Epidermal melanocyte (primary cell): ENCODE measurements around the gene RASAL2.
"Not testable (repeated sequence)": the region's sequence is repeated elsewhere in the genome, so short reads cannot be mapped to it uniquely, and the experiment has no call there.

Experiments
- DNase-seq: peaks from one replicate; pipeline ENCODE4 v3.0.0; 2011; ENCODE audit warnings: low spot score; ENCODE audit not compliant: insufficient read length

The RASAL2 gene

GRCh38 chr1:178109348-178110143 lies 15.6 kb downstream of the RASAL2 start:
- no peak for DNase-seq

DNA sequence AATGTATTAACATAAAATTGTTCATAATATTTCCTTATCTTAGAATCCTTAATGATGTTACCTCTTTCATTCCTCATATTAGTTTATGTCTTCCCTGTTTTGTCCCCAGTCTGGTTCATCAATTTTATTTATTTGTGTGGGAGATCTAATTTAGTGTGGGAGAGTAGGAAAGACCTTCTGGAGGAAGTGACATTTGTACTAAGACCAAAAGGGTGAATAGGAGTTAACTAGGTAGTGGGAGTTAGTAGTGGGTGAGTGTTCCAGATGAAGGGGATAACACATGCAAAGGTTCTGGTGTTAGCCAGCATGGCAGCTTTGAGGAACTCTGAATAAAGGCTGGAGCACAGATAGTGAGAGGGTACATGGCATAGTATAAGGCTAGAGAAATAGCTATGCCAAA lies 21.4 kb downstream of the RASAL2 start:
- DNase-seq: no peak

DNA sequence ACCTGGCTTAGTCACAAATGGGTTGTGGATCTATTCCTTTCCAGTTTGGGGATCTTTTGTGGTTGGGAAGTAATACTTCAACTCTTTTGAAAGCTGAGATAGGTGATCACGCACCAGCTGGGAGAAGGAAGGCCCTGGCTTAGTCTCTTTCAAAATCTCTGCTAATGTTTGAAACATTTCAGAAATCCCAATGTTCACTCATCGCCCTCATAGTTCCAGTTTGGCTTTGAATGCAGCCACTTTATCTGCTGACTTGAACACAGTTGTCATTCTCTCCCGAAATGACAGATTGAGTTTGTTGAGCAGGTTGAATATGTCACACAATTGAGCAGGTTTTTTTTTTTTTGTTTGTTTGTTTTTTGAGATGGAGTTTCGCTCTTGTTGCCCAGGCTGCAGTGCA lies 24.6 kb downstream of the RASAL2 start:
- DNase-seq: no peak

- no peak for DNase-seq
Observed at GRCh38 chr1:178119628-178120027, 25.7 kb downstream of the RASAL2 start.

DNA sequence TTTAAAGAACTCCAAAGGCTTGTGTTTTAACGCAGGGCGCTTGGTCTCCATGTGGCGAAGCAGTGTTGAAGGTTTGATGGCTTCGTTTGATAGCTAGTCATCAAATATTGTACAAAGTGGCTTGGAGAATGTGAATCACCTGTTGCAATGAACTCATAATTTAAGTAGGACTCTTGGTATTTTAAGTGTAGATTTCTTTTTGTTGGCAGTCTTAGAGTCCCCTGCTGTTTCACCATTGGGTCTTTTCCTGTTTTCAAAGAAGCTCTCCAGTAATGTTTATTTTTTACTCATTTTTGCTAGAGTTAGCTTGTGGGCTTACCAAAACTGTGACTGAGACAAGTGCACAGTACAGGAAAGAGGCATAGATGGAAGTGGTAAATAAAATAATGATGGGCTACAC lies 26.2 kb downstream of the RASAL2 start:
- DNase-seq: no peak

- DNase-seq: not testable (repeated sequence)
Observed at GRCh38 chr1:178120520-178121052, 26.7 kb downstream of the RASAL2 start.

GRCh38 chr1:178121883-178122282 lies 28.0 kb downstream of the RASAL2 start:
- DNase-seq: no peak

DNA sequence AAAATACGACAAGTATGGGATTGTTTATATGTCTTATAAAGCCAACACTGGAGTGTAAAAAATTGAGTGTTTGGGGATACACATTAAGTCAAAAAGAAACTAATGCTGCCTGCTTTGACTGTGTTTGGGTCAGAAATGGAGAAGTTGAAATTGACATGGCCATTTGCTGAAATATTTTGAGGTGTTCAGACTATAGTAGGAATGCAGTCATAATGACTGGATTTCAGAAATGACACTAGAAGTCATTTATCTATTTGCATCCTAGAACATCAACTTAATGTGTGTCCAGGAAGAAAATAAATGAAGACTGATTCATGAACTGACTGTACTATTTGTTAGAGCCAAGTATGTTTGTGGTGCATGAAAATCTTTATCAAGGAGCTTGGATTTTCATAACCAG lies 28.4 kb downstream of the RASAL2 start:
- DNase-seq: no peak

DNA sequence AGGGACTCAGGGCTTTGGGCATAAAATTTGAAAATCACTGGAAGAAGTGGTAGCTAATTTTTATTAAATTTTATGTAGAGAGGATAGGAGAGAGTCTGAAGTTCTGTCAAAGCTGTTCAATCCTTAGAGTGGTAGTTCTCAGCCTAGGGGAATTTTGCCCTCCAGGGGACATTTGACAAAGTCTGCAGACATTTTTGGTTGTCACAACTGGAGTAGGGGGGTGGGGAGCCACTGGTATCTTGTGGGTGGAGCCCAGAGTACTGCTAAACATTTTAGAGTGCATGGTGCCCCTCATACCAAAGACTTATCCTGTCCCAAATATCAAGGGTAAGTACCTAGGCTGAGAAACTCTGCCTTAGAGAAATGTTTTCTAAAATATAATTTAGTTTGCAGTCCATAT lies 30.2 kb downstream of the RASAL2 start:
- DNase-seq: no peak

DNA sequence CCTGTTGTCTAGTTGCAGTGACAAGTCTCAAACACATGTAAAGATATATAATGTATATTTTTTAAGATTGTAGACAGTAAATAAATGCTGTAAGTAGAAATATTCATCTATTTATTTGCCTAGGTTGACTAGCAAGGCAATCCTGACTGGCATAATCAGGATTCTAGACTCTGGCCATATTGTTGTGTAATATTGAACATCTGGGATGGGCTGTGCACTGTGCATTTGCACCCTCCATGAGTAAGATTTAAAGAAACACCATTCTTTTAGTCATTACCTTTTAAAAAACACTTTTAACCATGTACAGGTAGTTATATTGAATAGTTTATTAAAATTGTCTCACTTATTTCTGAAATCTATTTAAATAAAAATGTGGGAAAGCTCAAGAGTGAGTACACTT lies 32.4 kb downstream of the RASAL2 start:
- DNase-seq: no peak

DNA sequence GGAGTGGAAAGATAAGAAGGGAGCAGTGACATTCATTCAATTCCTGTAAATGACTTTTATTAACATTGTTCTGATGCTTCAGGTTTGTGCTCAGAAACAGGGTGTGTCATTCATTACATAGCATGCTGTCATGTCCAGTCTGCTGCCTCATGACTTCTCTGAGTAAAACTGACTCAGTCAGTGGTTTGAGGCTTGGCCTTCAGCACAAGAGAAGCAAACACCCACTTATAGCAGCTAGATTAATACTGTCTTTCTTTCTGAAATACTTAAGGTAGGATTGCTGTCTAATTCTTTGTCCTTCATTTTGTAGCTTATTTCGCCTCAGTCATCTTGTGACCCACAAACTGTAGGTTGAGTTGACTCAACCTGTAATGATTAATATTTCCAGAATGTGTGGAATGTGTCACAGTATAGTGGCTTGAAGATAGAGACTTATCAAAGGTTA lies 32.9 kb downstream of the RASAL2 start:
- no peak for DNase-seq

DNA sequence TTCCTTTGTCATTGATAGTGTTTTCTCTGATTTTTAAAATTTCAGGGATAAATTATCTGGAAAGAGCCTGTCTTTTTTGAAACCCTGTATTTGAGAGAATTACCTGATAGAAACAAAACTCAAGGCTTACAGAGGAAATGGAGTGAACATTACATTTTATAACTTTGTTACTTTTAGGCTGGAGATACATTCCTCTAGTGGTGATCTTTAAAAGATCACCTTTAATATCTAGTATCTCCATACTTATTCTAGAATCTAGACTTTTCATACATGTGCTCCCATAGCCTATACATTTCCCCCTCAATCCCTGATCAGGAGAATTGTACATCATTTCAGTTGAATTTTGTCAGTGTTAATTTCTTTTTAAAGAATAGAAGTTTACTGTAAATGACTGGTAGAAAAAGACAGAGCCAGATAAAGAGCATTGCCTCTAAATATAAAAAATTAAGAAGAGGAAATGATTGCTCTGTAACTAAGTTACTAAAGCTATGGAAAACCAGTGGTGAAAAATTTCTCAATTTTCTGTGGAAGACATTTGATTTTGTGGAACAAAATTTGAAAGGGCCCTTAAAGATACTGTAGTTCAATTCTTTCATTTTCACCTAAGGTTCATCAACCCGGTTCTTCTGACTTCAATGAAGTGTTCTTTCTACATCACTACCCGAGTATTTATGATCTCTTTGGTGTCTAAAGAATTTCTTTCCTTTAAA lies 33.7 kb downstream of the RASAL2 start:
- DNase-seq: no peak

- DNase-seq: no peak
Observed at GRCh38 chr1:178133239-178133989, 39.5 kb downstream of the RASAL2 start.

- no peak for DNase-seq
Observed at GRCh38 chr1:178134061-178134460, 40.2 kb downstream of the RASAL2 start.

DNA sequence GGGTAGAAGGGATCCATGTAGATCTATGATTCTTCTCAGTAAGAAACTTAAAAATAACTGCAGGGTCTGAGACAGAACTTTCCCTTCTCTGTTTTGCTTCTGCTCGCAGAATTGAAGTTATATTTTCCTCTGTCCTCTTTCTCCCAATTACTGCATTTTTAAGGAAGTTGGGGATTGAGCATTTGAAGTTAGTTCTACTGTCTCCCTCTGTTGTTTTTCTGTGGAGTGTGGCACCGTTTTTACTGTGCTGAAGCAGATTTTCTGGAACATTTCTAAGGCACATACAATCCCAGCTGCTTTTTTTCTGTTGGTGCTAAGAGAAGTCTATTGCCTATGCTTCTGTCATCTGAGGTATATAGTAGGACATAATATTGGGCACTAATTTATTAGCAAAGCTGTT lies 43.3 kb downstream of the RASAL2 start:
- no peak for DNase-seq

DNA sequence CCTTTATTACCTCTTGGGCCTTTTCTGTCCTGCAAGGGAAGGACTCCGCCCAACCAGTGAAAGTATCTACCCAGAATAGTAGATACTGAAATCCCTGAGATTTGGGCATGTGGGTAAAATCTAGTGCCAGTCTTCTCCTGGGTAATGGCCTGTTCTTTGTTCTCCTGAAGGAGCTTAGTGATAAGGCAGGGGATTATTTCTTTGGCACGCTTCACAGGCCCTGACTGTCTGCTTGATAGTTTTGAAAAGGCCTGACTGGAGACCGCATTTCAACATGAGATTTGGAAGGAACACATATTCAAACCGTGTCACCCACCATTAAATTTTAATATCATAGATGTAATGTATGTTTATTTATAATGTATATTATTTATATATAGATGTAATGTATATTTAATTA lies 48.9 kb downstream of the RASAL2 start:
- DNase-seq: no peak

DNA sequence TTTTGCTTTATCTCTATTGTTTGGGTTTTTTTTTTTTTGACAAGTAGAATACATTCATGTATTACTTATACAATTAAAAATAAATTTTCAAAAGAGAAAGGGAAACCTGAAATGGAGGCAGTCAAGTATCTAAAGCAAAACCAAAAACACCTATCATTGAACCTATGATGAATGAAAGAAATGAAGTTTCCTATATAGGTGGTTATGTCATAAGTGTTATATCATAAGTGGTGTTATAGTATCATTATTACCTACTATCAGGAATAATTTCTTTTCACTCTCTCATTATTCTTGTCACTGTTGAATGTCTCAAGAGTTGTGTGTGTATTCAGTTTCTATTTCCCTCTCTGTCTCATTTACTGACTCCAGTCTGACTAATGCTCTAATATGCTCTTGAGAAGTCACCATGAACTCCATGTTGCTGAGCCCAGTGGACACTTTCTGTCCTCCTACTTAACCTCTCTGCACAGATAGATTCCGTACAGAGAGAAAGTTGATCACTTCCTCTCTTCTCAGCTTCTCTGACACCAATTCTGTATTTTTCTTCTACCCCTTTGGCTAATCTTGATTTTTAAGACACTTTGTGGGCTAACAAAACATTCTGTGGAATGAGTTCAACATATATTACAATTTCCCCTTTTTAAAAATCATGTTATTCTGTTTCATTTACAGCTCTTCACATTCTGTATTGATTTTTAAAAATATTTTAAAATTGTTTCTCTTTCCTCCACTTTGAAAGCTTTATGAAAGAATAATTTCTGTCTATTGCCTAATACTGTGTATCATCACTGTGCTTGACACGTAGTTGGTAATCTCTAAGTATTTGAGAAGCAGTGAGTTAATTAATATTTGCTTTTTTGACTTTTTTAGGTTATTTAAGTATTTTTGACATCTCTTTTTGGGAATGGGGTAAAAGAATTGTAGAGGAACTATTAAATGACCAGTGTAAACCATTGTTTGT lies 50.1 kb downstream of the RASAL2 start:
- no peak for DNase-seq

DNA sequence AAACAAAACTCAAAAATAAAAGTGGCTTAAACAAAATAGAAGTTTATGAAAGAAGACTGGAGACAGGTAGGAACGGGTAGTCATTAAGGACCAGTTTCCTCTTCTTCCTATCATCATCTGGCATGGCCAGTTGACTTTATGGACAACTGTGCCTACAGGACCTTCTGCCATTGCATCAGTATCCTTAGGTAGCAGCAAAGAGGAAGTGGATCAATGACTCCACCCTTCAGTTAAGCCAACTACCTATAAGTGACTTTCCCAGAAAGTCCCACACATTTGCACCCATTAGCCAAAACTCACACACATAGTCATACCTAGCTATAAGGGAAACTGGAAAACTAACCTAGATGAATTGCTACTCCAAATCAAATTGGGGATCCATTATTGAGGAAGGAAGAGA lies 51.7 kb downstream of the RASAL2 start:
- no peak for DNase-seq

- no peak for DNase-seq
Observed at GRCh38 chr1:178146436-178146835, 52.5 kb downstream of the RASAL2 start.

DNA sequence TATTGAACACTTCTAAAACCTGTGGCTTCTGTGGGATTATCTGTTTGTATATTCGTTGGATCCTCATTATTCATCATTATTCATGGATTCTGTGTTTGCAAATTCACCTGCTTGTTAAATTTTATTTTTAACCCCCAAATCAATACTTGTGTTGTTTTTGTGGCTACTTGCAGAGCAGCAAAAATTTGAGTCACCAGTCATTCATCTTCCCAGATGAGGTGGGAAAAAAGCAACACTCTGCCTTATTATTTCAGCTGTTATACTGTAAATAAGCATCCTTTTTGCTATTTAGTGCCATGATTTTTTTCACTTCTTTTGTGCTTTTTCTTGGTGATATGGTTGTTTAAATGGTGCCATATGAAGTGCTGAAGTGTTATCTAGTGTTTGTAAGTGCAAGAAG lies 56.7 kb downstream of the RASAL2 start:
- DNase-seq: no peak

GRCh38 chr1:178151831-178152230 lies 57.9 kb downstream of the RASAL2 start:
- DNase-seq: no peak
